Measurements from ENCODE around the gene EIF4G3. TPM values are rescaled to one million over a fixed set of nuclear protein-coding genes. Genes with fewer than 3 reads are reported as not detected.

Gene EIF4G3
- total RNA-seq, 1 experiment from 2014 or later: 16.0 TPM

DNA sequence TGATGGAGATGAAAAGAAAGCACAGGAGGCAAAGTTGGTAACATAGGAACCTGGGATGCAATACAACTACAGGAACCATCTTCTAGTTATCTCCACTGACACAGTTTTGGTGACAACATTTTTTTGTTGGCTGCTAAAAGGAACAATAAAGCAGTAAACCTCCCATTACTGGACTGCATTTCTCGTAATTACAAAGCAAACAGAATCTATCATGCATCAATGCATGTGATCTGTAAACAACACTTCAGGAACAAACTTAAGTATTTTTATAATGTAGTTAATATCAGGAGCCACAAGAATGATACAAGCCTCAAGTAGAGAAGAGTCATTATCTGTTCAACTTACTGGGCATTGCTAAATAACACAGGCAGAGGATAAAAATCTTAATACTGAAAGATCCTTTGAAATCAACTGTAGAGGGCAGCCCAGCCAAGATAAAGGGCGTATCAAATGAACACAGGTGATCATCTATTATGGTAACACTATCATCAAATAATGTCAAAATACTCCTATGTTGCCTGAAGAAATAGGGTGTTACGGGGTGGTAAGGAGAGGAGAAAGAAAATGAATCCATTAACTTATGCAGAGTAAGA lies 193.3 kb downstream of the EIF4G3 start:
- H3K27me3 ChIP-seq: no peaks in the 10 kb centered on the region
- no peak overlapping the region for H3K4me3 ChIP-seq
- no peak for DNase-seq
- H3K9me3 ChIP-seq: no peaks in the 10 kb centered on the region
- H3K36me3 ChIP-seq: no peaks in the 10 kb centered on the region

DNA sequence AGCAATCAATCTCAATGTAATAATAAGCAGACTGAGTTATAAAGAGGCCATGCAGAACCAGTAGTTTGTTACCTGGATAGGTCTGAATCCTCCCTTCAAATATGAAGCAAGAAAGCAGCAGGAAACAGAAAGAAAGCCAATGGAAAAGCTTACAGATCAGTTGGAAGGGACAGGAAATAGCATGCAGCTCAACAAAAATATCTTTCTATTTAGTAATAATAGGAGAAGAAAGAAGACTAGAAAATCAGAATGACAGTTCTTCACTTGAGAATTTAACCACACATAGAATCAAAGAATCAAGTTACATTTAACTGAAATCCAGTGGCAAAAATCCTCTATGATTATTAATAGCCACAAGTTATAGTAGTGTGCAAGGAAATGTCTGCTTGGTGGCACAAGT lies 194.4 kb downstream of the EIF4G3 start:
- H3K9me3 ChIP-seq: no peaks in the 10 kb centered on the region
- H3K4me3 ChIP-seq: no peak overlapping the region
- DNase-seq: no peak
- H3K27me3 ChIP-seq: no peaks in the 10 kb centered on the region
- no peaks in the 10 kb centered on the region for H3K36me3 ChIP-seq

DNA sequence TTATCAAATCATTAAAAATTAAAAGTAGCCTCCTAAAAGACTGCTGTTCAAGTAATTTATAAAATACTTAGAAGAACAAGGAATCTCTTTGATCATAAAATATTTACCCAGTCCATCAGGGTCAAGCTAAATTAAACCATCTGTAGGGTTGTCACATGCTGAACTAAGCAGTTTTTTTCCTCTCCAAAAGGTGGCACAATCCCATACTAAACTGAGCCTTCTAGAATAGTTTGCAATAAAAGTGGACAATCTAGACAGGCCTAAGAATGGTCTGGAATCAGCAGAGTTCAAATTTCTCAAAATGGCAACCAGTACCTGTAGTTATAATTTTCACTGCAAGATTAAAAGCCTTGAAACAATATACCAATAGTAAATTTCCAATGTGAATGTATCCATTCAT lies 194.8 kb downstream of the EIF4G3 start:
- H3K4me3 ChIP-seq: no peak overlapping the region
- H3K36me3 ChIP-seq: no peaks in the 10 kb centered on the region
- DNase-seq: no peak
- no peaks in the 10 kb centered on the region for H3K27me3 ChIP-seq
- H3K9me3 ChIP-seq: no peaks in the 10 kb centered on the region

DNA sequence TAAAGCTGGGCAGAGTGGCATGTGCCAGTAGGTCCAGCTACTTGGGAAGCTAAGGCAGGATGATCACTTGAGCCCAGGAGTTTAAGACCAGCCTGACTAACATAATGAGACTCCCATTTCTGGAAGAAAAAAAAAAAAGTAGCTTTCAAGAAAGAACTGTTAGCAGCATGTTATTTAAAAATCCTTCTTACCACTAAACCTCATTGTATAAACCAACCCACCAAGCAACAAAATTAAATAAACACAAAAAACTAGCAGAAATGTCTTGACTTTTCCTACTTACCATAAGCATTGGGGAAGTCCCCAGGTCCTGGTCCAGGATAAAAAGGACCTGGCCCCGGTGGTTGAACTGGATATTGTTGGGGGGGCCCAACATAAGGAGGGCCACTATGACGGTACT lies 196.6 kb downstream of the EIF4G3 start:
- no peak overlapping the region for H3K4me3 ChIP-seq
- H3K9me3 ChIP-seq: no peaks in the 10 kb centered on the region
- H3K36me3 ChIP-seq: no peaks in the 10 kb centered on the region
- no peak for DNase-seq
- H3K27me3 ChIP-seq: no peaks in the 10 kb centered on the region

DNA sequence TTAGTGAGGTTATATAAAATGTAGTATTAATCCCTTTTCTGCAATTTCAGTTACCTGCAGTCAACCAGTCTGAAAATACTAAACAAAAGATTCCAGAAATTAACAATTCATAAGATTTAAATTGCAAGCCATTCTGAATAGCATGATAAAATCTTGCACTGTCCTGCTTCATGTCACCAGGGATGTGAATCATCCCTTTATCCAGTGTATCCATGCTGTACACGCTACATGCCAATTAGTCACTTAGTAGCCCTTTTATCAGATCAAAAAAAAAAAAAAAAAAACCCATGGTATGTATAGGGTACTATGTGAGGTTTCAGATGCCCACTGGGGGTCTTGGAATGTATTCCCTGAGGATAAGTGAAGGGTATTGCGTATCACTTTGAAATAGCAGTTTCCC lies 198.3 kb downstream of the EIF4G3 start:
- no peak for DNase-seq
- no peak overlapping the region for H3K4me3 ChIP-seq
- no peaks in the 10 kb centered on the region for H3K9me3 ChIP-seq
- H3K27me3 ChIP-seq: no peaks in the 10 kb centered on the region
- peaks cover 4% of the 10 kb centered on the region; the same call in 1 of the 2 replicates for H3K36me3 ChIP-seq

DNA sequence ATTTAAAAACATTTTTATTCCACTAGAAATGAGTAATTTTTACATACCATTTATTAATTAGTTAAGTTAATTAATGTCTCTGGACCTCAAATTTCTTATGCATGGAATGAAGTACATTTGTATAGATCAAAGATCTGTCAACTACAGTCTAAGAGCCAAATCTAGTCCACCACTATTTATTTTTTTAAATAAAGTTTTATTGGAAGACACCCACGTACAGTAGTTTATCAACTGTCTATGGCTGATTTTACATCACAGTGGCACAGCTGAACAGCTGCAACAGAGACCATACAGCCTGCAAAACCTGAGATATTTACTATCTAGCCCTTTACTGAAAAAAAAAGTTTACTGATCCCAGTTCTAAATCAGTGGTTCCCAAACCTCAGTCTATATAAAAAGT lies 201.0 kb downstream of the EIF4G3 start:
- Histone ChIP-seq H3K36me3 (peaks cover 20% of the 10 kb centered on the region), H3K4me3 (no peak overlapping the region), H3K27me3 (no peaks in the 10 kb centered on the region), H3K9me3 (no peaks in the 10 kb centered on the region)
- DNase-seq: no peak

DNA sequence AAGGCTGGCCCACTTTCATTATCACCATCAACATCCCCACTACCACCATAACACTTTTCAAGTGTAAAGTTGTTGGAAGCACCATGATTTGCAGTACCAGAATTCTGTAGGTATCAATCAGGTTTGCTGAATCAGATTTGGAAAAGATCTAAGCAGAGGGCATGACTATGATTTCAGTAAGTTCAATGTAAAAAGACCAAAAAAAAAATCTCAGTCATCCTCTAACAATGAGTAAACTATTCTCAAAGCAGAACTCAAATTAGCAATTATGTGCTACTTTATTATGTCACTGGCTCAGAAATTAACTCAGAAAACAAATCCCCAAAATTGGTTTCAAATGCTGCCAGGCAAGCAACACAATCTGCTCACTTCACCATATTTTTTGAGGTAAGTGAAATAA lies 201.7 kb downstream of the EIF4G3 start:
- peaks cover 20% of the 10 kb centered on the region for H3K36me3 ChIP-seq
- no peaks in the 10 kb centered on the region for H3K9me3 ChIP-seq
- H3K4me3 ChIP-seq: no peak overlapping the region
- no peaks in the 10 kb centered on the region for H3K27me3 ChIP-seq
- DNase-seq: no peak

DNA sequence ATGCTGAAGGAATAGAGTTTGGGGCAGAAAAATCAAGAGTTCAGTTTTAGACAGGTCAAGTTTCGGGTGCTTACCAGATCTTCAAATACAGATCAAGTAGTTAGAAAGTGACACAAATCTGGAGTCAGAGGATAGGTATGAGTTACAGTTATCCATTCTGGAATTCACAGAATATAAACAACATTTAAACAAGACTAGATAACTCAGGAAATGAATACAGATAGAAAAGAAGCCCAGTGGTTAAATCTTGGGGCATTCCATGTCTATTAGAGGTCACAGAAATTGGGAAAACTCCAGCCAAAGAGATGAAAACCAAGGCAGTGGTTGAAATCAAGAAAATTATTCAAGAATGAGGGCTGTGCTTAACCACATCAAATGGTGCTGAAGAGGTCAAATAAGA lies 202.6 kb downstream of the EIF4G3 start:
- no peak for DNase-seq

DNA sequence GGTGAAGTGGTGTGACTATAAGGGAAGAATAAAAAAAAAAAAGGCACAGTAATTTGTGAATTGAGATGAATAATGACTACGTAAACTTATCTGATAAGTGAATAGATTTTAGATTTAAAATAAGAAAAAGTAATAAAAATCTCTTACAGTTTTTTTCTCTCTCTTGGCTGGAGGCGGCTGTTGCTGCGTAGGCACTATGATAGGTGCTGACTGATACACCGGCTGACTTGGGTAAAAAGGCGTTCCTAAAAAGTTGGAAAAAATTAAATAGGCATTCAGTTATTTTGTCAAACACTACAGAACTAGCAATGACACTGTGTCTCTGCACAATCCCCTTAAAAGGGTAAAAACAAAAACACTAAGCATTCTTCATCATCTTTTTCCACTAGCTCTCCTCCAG lies 203.8 kb downstream of the EIF4G3 start:
- Histone ChIP-seq H3K9me3 (no peaks in the 10 kb centered on the region), H3K27me3 (no peaks in the 10 kb centered on the region), H3K36me3 (peaks cover 20% of the 10 kb centered on the region), H3K4me3 (no peak overlapping the region)
- DNase-seq: no peak

More for the DNA sequence above, 202.6 kb downstream of the EIF4G3 start:
- Histone ChIP-seq H3K27me3 (no peaks in the 10 kb centered on the region), H3K36me3 (peaks cover 20% of the 10 kb centered on the region), H3K9me3 (no peaks in the 10 kb centered on the region), H3K4me3 (no peak overlapping the region)

DNA sequence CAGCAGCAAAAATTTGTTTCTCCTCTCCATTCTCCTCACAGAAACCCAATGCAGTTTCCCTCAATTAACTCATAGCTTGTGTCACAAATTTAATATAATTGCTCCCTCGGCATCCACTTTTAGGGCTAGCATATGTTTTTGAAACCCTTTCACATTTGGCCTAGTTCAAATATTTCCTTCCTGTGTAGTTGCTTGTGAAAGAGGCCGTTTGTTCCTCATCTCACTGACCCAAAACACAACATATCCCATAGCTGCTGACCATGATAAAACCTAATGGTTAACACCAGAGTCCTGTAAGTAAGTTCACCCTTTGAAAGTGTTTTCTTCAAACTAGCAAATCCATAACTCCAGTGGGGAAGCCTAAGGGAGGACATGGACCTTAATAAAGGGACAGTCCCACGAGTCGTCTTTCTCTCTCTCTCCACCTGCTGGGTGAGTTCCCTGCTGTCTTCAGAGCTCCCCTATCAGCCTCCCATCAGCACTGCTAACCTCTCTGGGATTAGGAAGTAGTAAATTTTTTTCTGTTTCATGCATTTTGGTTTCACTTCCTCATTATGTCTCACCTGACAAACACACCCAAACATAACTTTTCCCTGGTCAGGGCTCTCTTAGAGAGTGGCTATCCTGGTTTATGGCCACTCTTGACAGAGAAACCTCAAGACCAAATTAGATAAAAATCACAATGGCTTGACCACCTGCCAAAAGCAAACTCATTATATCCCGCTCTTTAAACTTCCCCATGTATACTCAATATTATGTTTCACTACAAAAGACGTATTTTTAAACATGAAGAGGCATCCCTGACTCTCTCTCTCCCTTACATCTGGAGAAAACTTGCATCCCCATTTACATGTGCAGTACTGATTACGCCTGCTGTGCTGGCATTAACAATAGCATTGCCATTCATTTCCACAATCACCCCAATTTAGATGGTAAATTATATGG lies 211.9 kb downstream of the EIF4G3 start:
- H3K4me3 ChIP-seq: no peak overlapping the region
- DNase-seq: no peak
- no peaks in the 10 kb centered on the region for H3K27me3 ChIP-seq
- peaks cover 6% of the 10 kb centered on the region for H3K36me3 ChIP-seq
- no peaks in the 10 kb centered on the region for H3K9me3 ChIP-seq

DNA sequence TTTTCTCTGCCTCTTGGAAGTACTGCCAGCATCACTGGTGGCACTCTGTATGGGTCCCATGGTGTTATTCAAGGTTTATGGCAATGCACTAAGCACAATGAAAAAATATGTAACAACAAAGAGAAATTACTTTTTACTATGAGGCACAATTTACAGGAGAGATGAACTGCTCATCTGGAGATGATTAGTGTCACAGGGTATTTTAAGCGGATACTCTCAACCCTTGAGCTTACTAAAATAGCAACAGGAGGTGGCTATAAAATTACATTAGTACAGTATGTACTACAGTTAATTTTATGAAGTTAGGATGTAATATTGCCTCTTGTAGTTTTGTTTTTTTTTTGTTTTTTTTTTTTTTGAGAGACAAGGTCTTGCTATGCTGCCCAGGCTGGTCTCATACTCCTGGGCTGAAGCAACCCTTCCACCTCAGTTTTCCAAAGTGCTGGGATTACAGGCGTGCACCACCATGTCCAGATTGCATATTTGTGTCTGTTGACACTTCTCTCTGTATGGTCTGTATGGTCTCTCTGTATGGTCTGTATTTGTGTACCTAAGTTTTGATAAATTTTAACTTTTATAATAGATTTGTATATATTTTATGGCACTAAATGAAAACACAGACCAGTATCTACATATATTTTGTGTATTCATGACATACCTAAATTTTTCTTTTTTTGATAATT lies 214.0 kb downstream of the EIF4G3 start:
- Histone ChIP-seq H3K9me3 (no peaks in the 10 kb centered on the region), H3K27me3 (no peaks in the 10 kb centered on the region)
- no peak for DNase-seq

DNA sequence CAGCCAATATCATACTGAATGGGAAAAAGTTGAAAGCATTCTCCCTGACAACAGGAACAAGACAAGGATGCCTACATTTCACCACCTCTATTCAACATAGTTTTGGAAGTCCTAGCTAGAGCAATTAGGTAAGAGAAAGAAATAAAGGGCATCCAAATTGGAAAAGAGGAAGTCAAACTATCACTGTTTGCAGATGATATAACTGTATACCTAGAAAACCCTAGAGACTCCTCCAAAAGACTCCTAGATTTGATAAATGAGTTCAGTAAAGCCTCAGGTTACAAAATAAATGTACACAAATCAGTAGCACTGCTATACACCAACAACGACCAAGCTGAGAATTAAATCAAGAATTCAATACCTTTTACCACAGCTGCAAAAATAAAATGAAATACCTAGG lies 218.3 kb downstream of the EIF4G3 start:
- no peak for DNase-seq
- Histone ChIP-seq H3K36me3 (peaks cover 4% of the 10 kb centered on the region; the same call in 1 of the 2 replicates), H3K4me3 (no peak overlapping the region), H3K27me3 (no peaks in the 10 kb centered on the region), H3K9me3 (no peaks in the 10 kb centered on the region)

More for the DNA sequence above, 214.0 kb downstream of the EIF4G3 start:
- Histone ChIP-seq H3K36me3 (peaks cover 5% of the 10 kb centered on the region), H3K4me3 (no peak overlapping the region)

DNA sequence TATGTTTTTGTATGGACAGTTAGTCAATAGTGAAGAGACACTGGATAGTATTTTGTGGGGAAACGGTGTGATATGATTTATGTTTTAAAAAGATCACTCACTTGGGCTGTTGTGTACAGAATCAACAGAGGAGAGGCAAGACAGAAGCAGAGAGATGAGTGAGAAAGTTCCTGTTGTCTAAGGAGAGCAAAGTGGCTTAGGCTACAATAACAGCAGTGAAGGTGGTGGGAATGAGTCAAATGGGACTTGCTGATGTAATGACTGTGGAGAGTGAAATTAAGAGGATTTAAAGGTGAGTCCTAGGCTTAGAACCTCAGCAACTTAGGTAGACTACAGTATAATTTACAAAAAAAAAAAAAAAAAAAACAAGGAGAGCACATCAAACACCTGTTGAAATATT lies 220.4 kb downstream of the EIF4G3 start:
- H3K36me3 ChIP-seq: peaks cover 4% of the 10 kb centered on the region; the same call in 1 of the 2 replicates
- no peaks in the 10 kb centered on the region for H3K9me3 ChIP-seq
- DNase-seq: no peak
- H3K27me3 ChIP-seq: no peaks in the 10 kb centered on the region
- no peak overlapping the region for H3K4me3 ChIP-seq

DNA sequence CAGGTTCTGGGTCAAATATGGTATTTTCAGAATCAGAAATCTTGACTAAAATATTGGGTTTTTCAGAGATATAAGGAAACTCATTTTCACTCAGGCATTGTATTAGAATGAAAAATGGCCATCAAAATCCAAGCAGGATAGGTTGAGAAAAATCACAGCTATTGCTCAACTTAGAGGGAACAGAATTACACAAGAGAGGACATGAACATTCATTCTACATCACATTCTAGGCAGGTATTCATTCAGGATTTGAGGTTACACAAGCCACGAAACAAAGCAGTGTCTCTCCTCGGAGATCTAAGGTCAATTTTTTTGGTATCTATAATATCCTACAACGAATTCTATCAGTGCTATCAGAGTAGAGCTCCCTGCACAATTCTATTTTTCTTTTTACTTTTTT lies 226.0 kb downstream of the EIF4G3 start:
- DNase-seq: no peak
- H3K27me3 ChIP-seq: no peaks in the 10 kb centered on the region
- no peak overlapping the region for H3K4me3 ChIP-seq
- H3K36me3 ChIP-seq: peaks cover 3% of the 10 kb centered on the region; the same call in 1 of the 2 replicates
- no peaks in the 10 kb centered on the region for H3K9me3 ChIP-seq

DNA sequence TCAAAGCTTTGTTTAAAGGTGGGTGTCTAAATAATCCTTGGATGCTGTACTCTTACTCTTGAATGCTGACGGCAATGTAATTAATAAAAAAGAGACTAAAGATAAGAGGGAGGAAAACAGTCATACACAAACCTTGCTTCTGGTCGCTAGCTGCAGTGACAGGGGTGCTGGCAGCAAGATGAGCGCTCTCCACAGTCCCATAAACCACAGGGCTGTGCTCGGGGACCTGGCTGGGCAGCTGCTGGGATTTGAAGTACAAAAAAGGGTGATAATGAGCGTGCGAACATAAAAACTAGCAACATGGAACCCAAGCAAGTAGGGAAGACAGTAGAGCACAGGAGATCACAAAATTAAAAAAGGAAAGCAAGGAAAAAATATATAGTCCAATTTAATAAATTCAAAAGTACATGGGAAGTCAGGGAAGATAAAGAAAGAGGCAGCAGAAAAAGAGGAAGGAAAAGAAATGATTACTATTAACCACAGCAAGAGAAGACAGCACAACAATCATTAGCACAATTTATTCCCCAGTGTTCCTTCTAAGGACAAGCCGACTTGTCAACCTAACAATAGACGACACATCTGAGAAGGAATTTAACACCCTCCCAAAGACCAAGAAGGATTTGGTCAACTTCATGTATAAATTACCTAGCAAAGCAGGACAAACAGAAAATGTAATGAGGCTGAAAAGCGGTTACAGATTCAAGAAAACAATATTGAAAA lies 226.7 kb downstream of the EIF4G3 start:
- H3K4me3 ChIP-seq: no peak overlapping the region
- peaks cover 3% of the 10 kb centered on the region; the same call in 1 of the 2 replicates for H3K36me3 ChIP-seq
- H3K27me3 ChIP-seq: no peaks in the 10 kb centered on the region
- H3K9me3 ChIP-seq: no peaks in the 10 kb centered on the region
- no peak for DNase-seq

DNA sequence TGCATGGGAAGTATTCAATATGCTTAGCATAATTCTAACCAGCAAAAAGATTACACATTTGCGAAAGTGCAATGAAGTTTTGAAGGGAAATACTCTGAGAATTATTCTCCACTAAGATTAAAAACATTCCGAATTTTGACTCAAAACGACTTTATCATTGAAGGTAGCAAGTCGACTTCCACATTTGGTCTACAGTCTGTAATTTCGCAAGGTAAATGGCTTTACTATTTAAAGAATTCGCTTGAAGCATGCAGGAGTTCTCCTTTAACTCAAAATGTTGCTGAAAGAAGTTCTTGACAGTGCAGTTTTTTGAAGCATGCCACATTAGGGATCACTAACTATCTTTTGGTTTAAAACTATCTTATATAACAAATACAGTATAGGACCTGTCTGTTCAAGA lies 228.6 kb downstream of the EIF4G3 start:
- Histone ChIP-seq H3K27me3 (no peaks in the 10 kb centered on the region), H3K4me3 (no peak overlapping the region), H3K9me3 (no peaks in the 10 kb centered on the region), H3K36me3 (peaks cover 3% of the 10 kb centered on the region; the same call in 1 of the 2 replicates)
- DNase-seq: no peak

DNA sequence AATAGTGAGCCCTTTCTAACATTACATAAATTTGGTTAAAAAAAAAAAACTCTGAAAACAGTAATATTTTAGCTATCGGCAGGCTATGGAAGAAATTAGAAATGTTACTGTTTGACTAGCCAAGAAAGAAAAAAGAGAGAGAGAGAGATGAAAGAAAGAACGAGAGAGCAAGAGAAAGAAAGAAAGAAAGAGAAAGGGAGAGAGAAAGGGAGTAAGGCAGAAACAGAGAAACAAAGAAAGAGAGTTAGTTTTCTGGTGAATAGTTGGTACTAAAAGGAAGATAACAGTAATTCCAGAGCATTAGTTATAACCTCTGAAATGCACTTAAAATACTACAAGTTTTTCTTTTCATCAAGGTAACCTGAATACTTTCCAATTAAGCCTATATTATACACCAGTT lies 229.3 kb downstream of the EIF4G3 start:
- Histone ChIP-seq H3K27me3 (no peaks in the 10 kb centered on the region), H3K9me3 (no peaks in the 10 kb centered on the region), H3K4me3 (no peak overlapping the region), H3K36me3 (peaks cover 3% of the 10 kb centered on the region; the same call in 1 of the 2 replicates)
- DNase-seq: no peak

Measured in MG63 (cell line).